Mucosa of stomach (tissue), 1 donor: ENCODE data around the gene BCAS1.

Experiments used
- H3K27me3 ChIP-seq: one replicate; pipeline ENCODE4 v1.7.0; 2013; ENCODE audit warnings: mild to moderate bottlenecking, low read length; ENCODE audit not compliant: control insufficient read depth, insufficient read depth
- H3K36me3 ChIP-seq: one replicate; pipeline ENCODE4 v1.7.0; 2013; ENCODE audit warnings: low read length; ENCODE audit not compliant: control insufficient read depth, insufficient read depth
- H3K4me1 ChIP-seq: one replicate; pipeline ENCODE4 v1.7.0; 2013; ENCODE audit warnings: mild to moderate bottlenecking, low read length; ENCODE audit not compliant: control insufficient read depth, insufficient read depth
- H3K4me3 ChIP-seq: one replicate; pipeline ENCODE4 v1.7.0; 2013; ENCODE audit warnings: low read length
- H3K9ac ChIP-seq: one replicate; pipeline ENCODE4 v1.7.0; 2013; ENCODE audit warnings: mild to moderate bottlenecking, low read length, moderate library complexity
- H3K9me3 ChIP-seq: one replicate; pipeline ENCODE4 v1.7.0; 2013; ENCODE audit warnings: mild to moderate bottlenecking, low read length, moderate library complexity; ENCODE audit not compliant: control insufficient read depth
- donor health status: Pancreatic carcinoma.

The BCAS1 gene

GRCh38 chr20:54054516-54054915, 15.9 kb downstream of the BCAS1 start:
- no peak overlapping the region for H3K4me3 ChIP-seq
- no peaks in the 10 kb centered on the region for H3K36me3 ChIP-seq
- H3K27me3 ChIP-seq, result no peaks in the 10 kb centered on the region
- no peaks in the 10 kb centered on the region for H3K9me3 ChIP-seq
- no peak overlapping the region for H3K9ac ChIP-seq
- peaks cover 5% of the 10 kb centered on the region for H3K4me1 ChIP-seq

GRCh38 chr20:54051068-54051467, 19.3 kb downstream of the BCAS1 start:
- Histone ChIP-seq H3K9me3 (no peaks in the 10 kb centered on the region), H3K27me3 (no peaks in the 10 kb centered on the region), H3K9ac (no peak overlapping the region), H3K4me1 (peaks cover 5% of the 10 kb centered on the region), H3K4me3 (no peak overlapping the region), H3K36me3 (peaks cover 8% of the 10 kb centered on the region)

DNA sequence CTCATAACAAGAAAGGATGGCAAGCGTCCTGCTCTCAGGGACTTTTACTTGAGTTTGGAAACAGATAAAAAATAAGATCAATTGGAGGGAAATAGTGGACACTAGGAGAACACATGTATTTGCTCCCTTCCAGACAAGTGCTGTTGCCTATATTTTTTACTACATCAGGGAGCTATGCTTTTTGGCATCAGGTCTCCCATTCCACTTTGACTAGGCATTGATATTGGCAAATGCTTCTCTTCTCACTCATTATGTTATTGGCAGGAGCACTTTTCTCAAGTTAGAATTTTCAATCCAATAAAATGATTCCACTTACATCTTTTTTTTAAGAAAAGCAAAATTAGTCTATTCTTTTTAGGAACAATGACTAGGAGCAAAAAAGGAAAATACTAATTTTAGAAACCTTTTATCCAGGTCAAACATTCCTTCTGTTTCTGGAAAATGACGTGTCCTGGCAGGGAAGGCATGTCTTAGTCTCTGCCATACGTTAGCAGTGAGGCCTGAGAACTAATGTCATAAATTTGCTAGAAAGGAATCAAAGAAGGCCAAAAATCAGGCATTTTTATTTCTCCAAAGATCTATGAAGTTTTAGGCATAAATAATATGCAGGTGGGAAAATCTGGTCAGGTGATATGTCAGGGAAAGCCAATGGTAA, 21.4 kb downstream of the BCAS1 start:
- no peak overlapping the region for H3K9ac ChIP-seq
- peaks cover 8% of the 10 kb centered on the region for H3K36me3 ChIP-seq

GRCh38 chr20:54048481-54048880, 21.9 kb downstream of the BCAS1 start:
- no peak overlapping the region for H3K9ac ChIP-seq
- H3K9me3 ChIP-seq, result no peaks in the 10 kb centered on the region
- H3K4me3 ChIP-seq, result no peak overlapping the region
- no peaks in the 10 kb centered on the region for H3K4me1 ChIP-seq
- H3K27me3 ChIP-seq, result no peaks in the 10 kb centered on the region
- peaks cover 8% of the 10 kb centered on the region for H3K36me3 ChIP-seq

More for the DNA sequence above, 21.4 kb downstream of the BCAS1 start:
- no peaks in the 10 kb centered on the region for H3K27me3 ChIP-seq
- no peak overlapping the region for H3K4me3 ChIP-seq
- H3K4me1 ChIP-seq, result no peaks in the 10 kb centered on the region
- no peaks in the 10 kb centered on the region for H3K9me3 ChIP-seq

DNA sequence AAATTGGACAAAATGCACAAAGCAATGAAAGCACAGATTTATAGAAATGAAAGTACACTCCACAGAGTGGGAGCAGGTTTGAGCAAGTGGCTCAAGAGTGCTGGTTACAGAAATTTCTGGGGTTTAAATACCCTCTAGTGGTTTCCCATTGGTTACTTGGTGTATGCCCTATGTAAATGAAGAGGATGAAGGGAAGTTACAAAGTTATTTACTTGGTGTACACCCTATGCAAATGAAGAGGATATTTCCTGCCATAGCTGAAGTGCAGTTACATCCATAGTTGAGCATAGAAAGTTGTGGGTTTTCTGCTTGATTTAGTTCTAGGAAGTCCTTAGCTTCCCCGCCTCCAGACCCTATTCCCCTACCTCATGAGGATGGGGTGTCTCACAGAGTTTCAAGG, 22.7 kb downstream of the BCAS1 start:
- no peaks in the 10 kb centered on the region for H3K9me3 ChIP-seq

DNA sequence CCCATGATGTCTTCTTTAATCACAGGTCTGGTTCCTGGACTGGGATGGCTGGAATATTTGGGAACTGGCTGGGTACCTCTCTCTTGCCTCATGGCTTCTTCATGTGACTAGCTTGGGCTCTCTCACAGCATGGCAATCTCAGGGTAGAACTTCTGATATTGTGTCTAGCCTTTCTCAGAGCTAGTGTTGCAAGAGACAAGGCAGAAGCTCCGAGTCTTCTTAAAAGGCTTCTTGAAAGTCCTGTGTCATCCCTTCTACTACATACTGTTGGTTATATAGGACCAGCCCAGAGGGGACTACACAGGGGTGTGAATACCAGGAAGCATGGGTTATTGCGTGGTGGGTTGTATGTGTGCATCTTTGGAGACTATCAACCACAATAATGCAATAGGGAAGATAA, 23.3 kb downstream of the BCAS1 start:
- H3K9ac ChIP-seq, result no peak overlapping the region
- no peaks in the 10 kb centered on the region for H3K4me1 ChIP-seq
- H3K9me3 ChIP-seq, result no peaks in the 10 kb centered on the region
- H3K27me3 ChIP-seq, result no peaks in the 10 kb centered on the region
- no peak overlapping the region for H3K4me3 ChIP-seq
- H3K36me3 ChIP-seq, result peaks cover 8% of the 10 kb centered on the region

More for the DNA sequence above, 22.7 kb downstream of the BCAS1 start:
- Histone ChIP-seq H3K36me3 (peaks cover 8% of the 10 kb centered on the region), H3K27me3 (no peaks in the 10 kb centered on the region), H3K4me1 (no peaks in the 10 kb centered on the region), H3K9ac (no peak overlapping the region), H3K4me3 (no peak overlapping the region)

DNA sequence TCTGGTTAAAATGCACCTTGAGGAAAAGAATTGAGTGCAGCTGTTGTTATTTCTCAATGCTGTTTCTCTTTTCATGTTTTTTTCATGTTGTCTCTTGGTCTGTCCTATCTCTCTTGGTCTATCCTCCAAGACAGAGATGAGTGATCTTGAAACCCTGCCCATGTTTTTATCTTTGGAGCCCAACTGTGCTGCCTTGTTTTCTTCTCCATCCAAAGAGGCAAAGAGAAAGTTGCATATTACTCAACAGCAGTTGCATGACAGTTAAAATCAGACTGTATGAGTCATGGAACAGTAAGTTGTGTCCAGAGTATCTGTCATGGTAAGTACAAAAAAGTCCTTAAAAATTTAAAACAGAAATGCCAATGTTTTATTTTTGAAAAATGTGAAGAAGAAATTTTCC, 26.2 kb downstream of the BCAS1 start:
- H3K36me3 ChIP-seq, result peaks cover 12% of the 10 kb centered on the region
- H3K9me3 ChIP-seq, result no peaks in the 10 kb centered on the region
- H3K4me1 ChIP-seq, result no peaks in the 10 kb centered on the region
- no peak overlapping the region for H3K9ac ChIP-seq
- H3K27me3 ChIP-seq, result no peaks in the 10 kb centered on the region
- no peak overlapping the region for H3K4me3 ChIP-seq

GRCh38 chr20:54043076-54043967, 27.1 kb downstream of the BCAS1 start:
- Histone ChIP-seq H3K4me1 (no peaks in the 10 kb centered on the region), H3K36me3 (peaks cover 8% of the 10 kb centered on the region), H3K4me3 (no peak overlapping the region), H3K9ac (no peak overlapping the region), H3K9me3 (no peaks in the 10 kb centered on the region), H3K27me3 (no peaks in the 10 kb centered on the region)

DNA sequence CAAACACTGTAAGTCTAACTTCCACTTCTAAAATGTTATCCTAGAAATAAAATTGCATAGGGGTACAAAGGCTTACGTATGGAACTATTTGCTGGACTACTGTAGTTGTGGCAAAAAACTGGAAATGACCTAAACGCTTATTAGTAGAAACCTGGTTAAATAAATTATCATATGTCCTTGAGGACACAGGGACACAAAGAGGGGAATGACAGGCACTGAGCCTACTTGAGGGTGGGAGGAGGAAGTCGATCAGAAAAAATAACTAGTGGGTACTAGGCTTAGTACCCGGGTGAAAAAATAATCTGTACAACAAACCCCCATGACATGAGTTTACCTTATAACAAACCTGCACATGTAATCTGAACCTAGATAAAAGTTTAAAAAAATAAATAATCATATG, 28.4 kb downstream of the BCAS1 start:
- Histone ChIP-seq H3K9me3 (no peaks in the 10 kb centered on the region), H3K9ac (no peak overlapping the region), H3K4me1 (no peaks in the 10 kb centered on the region), H3K27me3 (no peaks in the 10 kb centered on the region), H3K4me3 (no peak overlapping the region), H3K36me3 (peaks cover 3% of the 10 kb centered on the region)

GRCh38 chr20:54041336-54041735, 29.1 kb downstream of the BCAS1 start:
- H3K36me3 ChIP-seq, result peaks cover 3% of the 10 kb centered on the region
- H3K4me1 ChIP-seq, result no peaks in the 10 kb centered on the region
- no peaks in the 10 kb centered on the region for H3K27me3 ChIP-seq

GRCh38 chr20:54040531-54040930, 29.9 kb downstream of the BCAS1 start:
- no peaks in the 10 kb centered on the region for H3K4me1 ChIP-seq
- H3K36me3 ChIP-seq, result peaks cover 3% of the 10 kb centered on the region
- no peaks in the 10 kb centered on the region for H3K27me3 ChIP-seq

More at GRCh38 chr20:54041336-54041735, 29.1 kb downstream of the BCAS1 start:
- Histone ChIP-seq H3K9me3 (no peaks in the 10 kb centered on the region), H3K4me3 (no peak overlapping the region), H3K9ac (no peak overlapping the region)

DNA sequence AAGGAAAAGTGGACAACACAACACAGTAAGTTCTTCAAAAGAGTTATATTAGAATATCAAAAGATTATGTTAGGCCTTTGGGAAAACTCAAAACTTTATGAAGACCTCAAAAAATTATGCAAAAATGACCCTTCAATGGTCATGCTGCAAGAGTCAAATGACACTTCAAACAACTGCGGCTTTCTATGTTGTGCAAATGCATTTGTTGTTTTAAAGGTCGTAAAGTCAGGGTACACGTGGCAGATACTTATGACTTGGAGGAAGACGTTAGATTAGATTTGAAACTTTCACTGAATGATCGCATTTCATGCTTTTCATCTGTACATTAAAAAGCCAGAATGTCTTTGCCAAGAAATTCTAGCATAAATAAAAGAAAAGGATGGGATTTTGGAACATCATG, 31.4 kb downstream of the BCAS1 start:
- peaks cover 3% of the 10 kb centered on the region for H3K36me3 ChIP-seq
- H3K9me3 ChIP-seq, result no peaks in the 10 kb centered on the region
- H3K4me3 ChIP-seq, result no peak overlapping the region
- H3K27me3 ChIP-seq, result no peaks in the 10 kb centered on the region
- no peaks in the 10 kb centered on the region for H3K4me1 ChIP-seq
- no peak overlapping the region for H3K9ac ChIP-seq

More at GRCh38 chr20:54040531-54040930, 29.9 kb downstream of the BCAS1 start:
- no peak overlapping the region for H3K9ac ChIP-seq
- no peak overlapping the region for H3K4me3 ChIP-seq
- no peaks in the 10 kb centered on the region for H3K9me3 ChIP-seq
